Measurements from ENCODE around the gene ACAP2.

Gene ACAP2

DNA sequence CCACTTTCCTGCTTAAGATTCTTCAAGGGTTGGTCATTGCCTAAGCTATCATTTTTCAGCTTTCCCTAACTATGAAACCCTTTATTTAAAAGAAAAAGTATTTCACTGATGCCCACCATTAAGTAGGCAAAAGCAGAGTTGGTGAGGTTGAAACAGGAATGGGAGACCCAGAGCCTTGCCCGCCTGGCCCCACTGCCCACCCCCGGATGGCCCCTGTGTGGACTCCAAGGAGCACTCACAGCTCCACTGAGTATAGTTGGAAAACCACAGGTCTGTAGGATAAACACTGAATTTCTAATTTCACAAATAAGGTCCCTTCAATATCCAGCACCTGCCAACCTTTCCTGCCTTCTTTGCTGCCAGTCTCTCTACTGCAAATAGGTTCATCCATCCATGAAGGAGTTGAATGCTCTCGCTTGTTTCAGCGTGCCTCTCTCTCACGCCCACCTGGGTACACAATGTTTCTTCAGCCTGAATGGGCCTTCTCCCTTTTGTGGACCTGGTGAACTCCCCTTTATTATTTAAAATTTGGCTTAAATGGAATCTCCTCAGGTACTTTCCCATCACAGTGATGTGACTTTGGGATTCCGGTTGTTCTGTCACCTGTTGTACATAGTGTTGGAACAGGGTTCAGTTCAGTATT is 8.7 kb upstream of the ACAP2 start:
- H3K4me3 ChIP-seq (replicated peaks; ENCODE audit: insufficient read depth, low read length), result no peak overlapping the region
- TF ChIP-seq CTCF (IDR thresholded peaks at IDR 0.05; ENCODE audit: insufficient read depth, low read length) (no peak), REST (IDR thresholded peaks at IDR 0.05; ENCODE audit: insufficient replicate concordance, low read depth) (no peak), GABPA (IDR thresholded peaks at IDR 0.05; ENCODE audit: low read depth) (no peak), SPI1 (IDR thresholded peaks at IDR 0.05; ENCODE audit: borderline replicate concordance, low read depth) (no peak), POLR2AphosphoS5 (IDR thresholded peaks at IDR 0.05; ENCODE audit: low read depth) (no peak)
- DNase-seq (ENCODE audit: low read depth in 1 of 2, low spot score in 1 of 2), result no peak
- H3K27ac ChIP-seq (replicated peaks), result peak overlapping the region; percentile 18
- no peaks in the 10 kb centered on the region for H3K27me3 ChIP-seq (ENCODE audit: insufficient read depth, poor library complexity, severe bottlenecking)

DNA sequence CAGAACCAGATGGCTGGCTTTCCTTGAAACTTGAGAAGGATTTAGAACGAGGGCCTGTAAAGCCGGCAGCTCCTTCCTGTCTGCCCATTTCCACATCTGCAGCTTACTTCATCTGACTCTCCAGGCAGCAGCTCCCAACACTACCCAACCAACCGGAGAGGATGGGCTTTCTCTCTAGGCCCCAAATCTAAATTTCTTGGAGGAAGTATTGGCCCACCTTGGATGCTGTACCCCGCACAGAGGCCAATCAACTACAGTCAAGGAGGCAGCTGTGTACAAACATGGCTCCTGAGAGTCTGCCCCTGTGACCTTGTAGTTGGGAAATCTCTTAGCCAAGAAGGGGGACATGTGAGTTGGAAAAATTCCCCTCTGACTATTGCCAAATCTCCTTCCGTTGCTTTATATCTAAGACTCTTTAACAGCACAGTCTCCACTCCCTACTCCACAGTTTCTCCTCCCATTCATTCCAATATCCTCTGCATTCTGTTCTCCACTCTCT is 8.0 kb upstream of the ACAP2 start:
- H3K27ac ChIP-seq (replicated peaks), result peak overlapping the region; percentile 18
- DNase-seq (ENCODE audit: low read depth in 1 of 2, low spot score in 1 of 2), result peak in 1 of 2 experiments; percentile 34
- no peaks in the 10 kb centered on the region for H3K27me3 ChIP-seq (ENCODE audit: insufficient read depth, poor library complexity, severe bottlenecking)
- TF ChIP-seq SPI1 (IDR thresholded peaks at IDR 0.05; ENCODE audit: borderline replicate concordance, low read depth) (no peak), REST (IDR thresholded peaks at IDR 0.05; ENCODE audit: insufficient replicate concordance, low read depth) (no peak), CTCF (IDR thresholded peaks at IDR 0.05; ENCODE audit: insufficient read depth, low read length) (no peak), POLR2AphosphoS5 (IDR thresholded peaks at IDR 0.05; ENCODE audit: low read depth) (no peak), GABPA (IDR thresholded peaks at IDR 0.05; ENCODE audit: low read depth) (no peak)
- H3K4me3 ChIP-seq (replicated peaks; ENCODE audit: insufficient read depth, low read length), result no peak overlapping the region

GRCh38 chr3:195448205-195448875 is 5.5 kb upstream of the ACAP2 start:
- TF ChIP-seq POLR2AphosphoS5 (IDR thresholded peaks at IDR 0.05; ENCODE audit: low read depth), result no peak
- no peak for TF ChIP-seq REST (IDR thresholded peaks at IDR 0.05; ENCODE audit: insufficient replicate concordance, low read depth)
- TF ChIP-seq CTCF (IDR thresholded peaks at IDR 0.05; ENCODE audit: insufficient read depth, low read length), result no peak
- TF ChIP-seq SPI1 (IDR thresholded peaks at IDR 0.05; ENCODE audit: borderline replicate concordance, low read depth), result no peak
- no peak for TF ChIP-seq GABPA (IDR thresholded peaks at IDR 0.05; ENCODE audit: low read depth)
- no peak overlapping the region for H3K4me3 ChIP-seq (replicated peaks; ENCODE audit: insufficient read depth, low read length)
- no peak overlapping the region for H3K27ac ChIP-seq (replicated peaks)
- H3K27me3 ChIP-seq (ENCODE audit: insufficient read depth, poor library complexity, severe bottlenecking), result no peaks in the 10 kb centered on the region
- DNase-seq (ENCODE audit: low read depth in 1 of 2, low spot score in 1 of 2), result no peak
